DND-41 (cell line): ENCODE data around the gene KCNQ1OT1.

Source experiments
- ATAC-seq: fragments of 200-7000 bp; cut with Tn5 transposase; 3 replicates; pipeline ENCODE4 v1.9.1; 2021; ENCODE audit warnings: low read depth; ENCODE audit not compliant: insufficient read depth
- DNase-seq: peaks from one replicate; pipeline ENCODE4 v3.0.0-alpha.2; 2020
- H2AFZ ChIP-seq: 2 replicates; pipeline ENCODE4 v1.6.0; 2012; ENCODE audit warnings: low read depth, low read length
- H3K27ac ChIP-seq: 2 replicates; pipeline ENCODE4 v1.5.1; 2012; ENCODE audit warnings: low read length, inconsistent platforms
- H3K27me3 ChIP-seq: fragments of 200-600 bp; sonication (generic); 2 replicates; pipeline ENCODE4 v1.6.0; 2012; ENCODE audit warnings: low read length, mild to moderate bottlenecking, inconsistent platforms; ENCODE audit not compliant: insufficient read depth, poor library complexity
- H3K36me3 ChIP-seq: 2 replicates; pipeline ENCODE4 v1.5.1; 2012; ENCODE audit warnings: low read length, inconsistent platforms; ENCODE audit not compliant: insufficient read depth
- H3K4me1 ChIP-seq: 2 replicates; pipeline ENCODE4 v1.5.1; 2012; ENCODE audit warnings: mild to moderate bottlenecking, low read length; ENCODE audit not compliant: insufficient read depth
- H3K4me2 ChIP-seq: 2 replicates; pipeline ENCODE4 v1.6.0; 2012; ENCODE audit warnings: mild to moderate bottlenecking, moderate library complexity, low read length, inconsistent platforms; ENCODE audit not compliant: insufficient read depth
- H3K4me3 ChIP-seq, 2 experiments: fragments of 200-600 bp in 1 of 2; shearing (Covaris generic) in 1 of 2; 2 replicates each; pipeline ENCODE4 v1.5.1; 2012 to 2016; ENCODE audit warnings: inconsistent platforms in 2 of 2, low read length in 2 of 2, mild to moderate bottlenecking in 2 of 2, low read depth in 1 of 2, moderate library complexity in 1 of 2
- H3K79me2 ChIP-seq: 2 replicates; pipeline ENCODE4 v1.6.0; 2012; ENCODE audit warnings: low read length, inconsistent platforms; ENCODE audit not compliant: insufficient read depth
- H3K9ac ChIP-seq: 2 replicates; pipeline ENCODE4 v1.6.0; 2012; ENCODE audit warnings: low read depth, mild to moderate bottlenecking, inconsistent platforms, low read length, moderate library complexity
- H3K9me3 ChIP-seq: 2 replicates; pipeline ENCODE4 v1.5.1; 2012; ENCODE audit warnings: low read length, moderate library complexity, mild to moderate bottlenecking, inconsistent platforms; ENCODE audit not compliant: insufficient read depth, severe bottlenecking
- H4K20me1 ChIP-seq: 2 replicates; pipeline ENCODE4 v1.6.0; 2012; ENCODE audit warnings: low read length; ENCODE audit not compliant: insufficient read depth
- CTCF ChIP-seq: IDR thresholded peaks from 2 replicates; pipeline ENCODE4 v1.5.1; 2012; ENCODE audit warnings: borderline replicate concordance, low read length, moderate library complexity, mild to moderate bottlenecking; ENCODE audit not compliant: poor library complexity, severe bottlenecking; ENCODE audit errors: extremely low read depth
- EZH2 ChIP-seq: IDR thresholded peaks from 3 replicates; pipeline ENCODE4 v1.6.1; 2012; ENCODE audit warnings: borderline replicate concordance, low read depth, mild to moderate bottlenecking, moderate library complexity, low read length, inconsistent platforms; ENCODE audit not compliant: severe bottlenecking

The KCNQ1OT1 gene

GRCh38 chr11:2653198-2653551, 46.6 kb downstream of the KCNQ1OT1 start:
- Histone ChIP-seq H3K27ac (no peak overlapping the region), H3K9ac (no peak overlapping the region), H3K27me3 (peaks cover 4% of the 10 kb centered on the region), H3K4me2 (no peak overlapping the region), H3K79me2 (no peaks in the 10 kb centered on the region), H4K20me1 (no peaks in the 10 kb centered on the region), H3K4me1 (no peaks in the 10 kb centered on the region), H3K36me3 (no peaks in the 10 kb centered on the region), H3K9me3 (peaks cover 19% of the 10 kb centered on the region), H3K4me3 (no peak overlapping the region), H2AFZ (no peak overlapping the region)
- no peak for DNase-seq
- no peak for ATAC-seq
- TF ChIP-seq CTCF (no peak), EZH2 (no peak)

- DNase-seq = no peak
- Histone ChIP-seq H3K79me2 (no peaks in the 10 kb centered on the region), H3K27ac (no peak overlapping the region), H3K4me1 (no peaks in the 10 kb centered on the region), H3K9me3 (peaks cover 19% of the 10 kb centered on the region), H4K20me1 (no peaks in the 10 kb centered on the region), H3K9ac (no peak overlapping the region), H3K4me3 (no peak overlapping the region), H3K36me3 (no peaks in the 10 kb centered on the region), H3K4me2 (no peak overlapping the region), H2AFZ (no peak overlapping the region), H3K27me3 (peaks cover 4% of the 10 kb centered on the region)
- ATAC-seq = no peak
- TF ChIP-seq EZH2 = no peak
- no peak for TF ChIP-seq CTCF
Measured at GRCh38 chr11:2652333-2653197, 47.2 kb downstream of the KCNQ1OT1 start.

- H3K27ac ChIP-seq = no peak overlapping the region
- H2AFZ ChIP-seq = no peak overlapping the region
- DNase-seq (no peak), ATAC-seq (no peak)
- peaks cover under 1% of the 10 kb centered on the region for H3K27me3 ChIP-seq
- no peak overlapping the region for H3K4me2 ChIP-seq
- H3K4me1 ChIP-seq = no peaks in the 10 kb centered on the region
- peaks cover 19% of the 10 kb centered on the region for H3K9me3 ChIP-seq
- no peaks in the 10 kb centered on the region for H3K36me3 ChIP-seq
- no peak overlapping the region for H3K4me3 ChIP-seq
- no peaks in the 10 kb centered on the region for H3K79me2 ChIP-seq
- H4K20me1 ChIP-seq = no peaks in the 10 kb centered on the region
- TF ChIP-seq CTCF (no peak), EZH2 (no peak)
- no peak overlapping the region for H3K9ac ChIP-seq
Measured at GRCh38 chr11:2651826-2652271, 47.9 kb downstream of the KCNQ1OT1 start.
